SU-DHL-6 (cell line): Measurements from ENCODE around the gene DMBX1.

Source experiments
- CTCF ChIP-seq: fragments of 200-600 bp; sonication (generic); IDR thresholded peaks from one replicate; pipeline ENCODE4 v1.5.1; 2017; ENCODE audit warnings: antibody characterized with exemption, mild to moderate bottlenecking, low read length, moderate library complexity; ENCODE audit not compliant: insufficient read depth, poor library complexity, severe bottlenecking
- EZH2phosphoT487 ChIP-seq: fragments of 200-600 bp; sonication (generic), shearing (Covaris generic); conservative IDR thresholded peaks from 2 replicates; pipeline ENCODE4 v1.6.1; 2018; ENCODE audit warnings: mild to moderate bottlenecking, antibody characterized with exemption, low read length, moderate library complexity, mixed read lengths

GRCh38 chr1:46484783-46485490 is 4.7 kb upstream of the DMBX1 start:
- no peak for TF ChIP-seq CTCF
- TF ChIP-seq EZH2phosphoT487: no peak
